HG03558 (cell line): ENCODE data around the gene MGAT4C.
"Not testable (repeated sequence)": the region's sequence is repeated elsewhere in the genome, so short reads cannot be mapped to it uniquely, and the experiment has no call there.

Source experiments
- ATAC-seq: cut with Tn5 transposase; IDR thresholded peaks from one replicate; pipeline ENCODE4 v1.9.1; 2021; ENCODE audit warnings: moderate number of reproducible peaks; ENCODE audit not compliant: unreplicated experiment; ENCODE audit errors: extremely low read depth

Gene MGAT4C

GRCh38 chr12:86139671-86140070 lies 116.5 kb downstream of the MGAT4C start:
- no peak for ATAC-seq

GRCh38 chr12:86138770-86139169 lies 117.4 kb downstream of the MGAT4C start:
- ATAC-seq: no peak

DNA sequence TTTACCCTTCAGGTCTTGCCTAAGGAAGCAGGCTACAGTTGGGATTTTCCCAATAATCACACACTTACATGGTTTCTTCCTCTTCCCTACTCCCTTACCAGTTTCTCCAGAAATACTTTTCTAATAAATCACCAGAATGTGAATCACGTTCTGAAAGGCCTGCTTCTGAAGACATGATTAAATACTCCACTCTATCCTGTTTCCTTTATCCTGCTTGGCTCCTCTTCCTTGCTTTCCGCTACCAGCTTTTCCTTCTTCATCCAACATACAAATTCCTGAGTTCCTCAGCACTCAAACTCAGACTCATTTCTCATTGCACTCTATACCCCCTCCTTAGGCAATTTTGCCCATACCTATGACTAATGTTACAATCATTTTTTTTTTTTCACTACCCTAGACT lies 118.3 kb downstream of the MGAT4C start:
- ATAC-seq: no peak

- ATAC-seq: no peak
These were observed 121.6 kb downstream of the MGAT4C start for GRCh38 chr12:86134561-86134960.

DNA sequence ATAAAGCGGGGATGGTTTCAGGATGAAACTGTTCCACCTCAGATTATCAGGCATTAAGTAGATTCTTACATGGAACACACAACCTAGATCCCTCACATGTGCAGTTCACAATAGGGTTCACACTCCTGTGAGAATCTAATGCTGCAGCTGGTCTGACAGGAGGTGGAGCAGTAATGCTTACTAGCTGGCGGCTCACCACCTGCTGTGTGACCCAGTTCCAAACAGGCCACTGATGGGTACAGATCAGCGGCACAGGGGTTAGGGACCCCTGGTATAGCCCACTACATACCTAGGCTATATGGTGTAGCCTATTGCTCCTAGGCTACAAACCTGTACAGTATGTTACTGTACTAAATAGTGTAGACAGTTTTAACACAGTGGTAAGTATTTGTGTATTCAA lies 129.3 kb downstream of the MGAT4C start:
- not testable (repeated sequence) for ATAC-seq

DNA sequence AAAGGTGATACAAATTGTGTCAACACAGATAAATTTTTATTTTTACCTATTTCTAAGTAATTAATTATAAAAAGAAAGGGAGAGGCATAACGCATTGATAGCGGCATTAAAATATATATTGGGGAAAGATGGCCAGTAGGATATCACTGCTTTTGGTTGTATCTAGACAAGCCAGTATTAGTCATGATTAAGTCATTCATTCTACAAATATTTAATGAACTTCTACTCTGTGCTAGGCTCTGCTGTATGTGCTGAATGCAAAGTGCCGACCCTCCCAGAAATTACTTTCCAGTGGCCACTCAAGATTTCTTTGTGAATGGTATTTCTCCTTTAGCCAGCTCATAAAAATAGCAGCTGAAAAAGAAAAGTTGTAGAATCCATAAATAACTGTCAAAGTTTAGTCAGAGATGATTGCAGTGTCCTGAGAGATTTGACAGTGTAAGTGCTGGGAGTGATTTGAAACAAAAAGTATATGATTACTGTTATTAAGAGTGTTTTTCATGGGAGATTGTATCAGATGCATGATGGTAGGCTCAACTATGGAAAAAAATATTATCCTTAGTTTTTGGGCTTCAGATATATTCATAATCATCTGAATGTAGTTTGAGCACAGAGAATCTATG lies 133.2 kb downstream of the MGAT4C start:
- ATAC-seq: no peak

GRCh38 chr12:86118161-86118560 lies 138.0 kb downstream of the MGAT4C start:
- no peak for ATAC-seq

- ATAC-seq: no peak
These were observed 138.5 kb downstream of the MGAT4C start for GRCh38 chr12:86117711-86118110.

GRCh38 chr12:86104087-86104486 lies 152.1 kb downstream of the MGAT4C start:
- no peak for ATAC-seq

DNA sequence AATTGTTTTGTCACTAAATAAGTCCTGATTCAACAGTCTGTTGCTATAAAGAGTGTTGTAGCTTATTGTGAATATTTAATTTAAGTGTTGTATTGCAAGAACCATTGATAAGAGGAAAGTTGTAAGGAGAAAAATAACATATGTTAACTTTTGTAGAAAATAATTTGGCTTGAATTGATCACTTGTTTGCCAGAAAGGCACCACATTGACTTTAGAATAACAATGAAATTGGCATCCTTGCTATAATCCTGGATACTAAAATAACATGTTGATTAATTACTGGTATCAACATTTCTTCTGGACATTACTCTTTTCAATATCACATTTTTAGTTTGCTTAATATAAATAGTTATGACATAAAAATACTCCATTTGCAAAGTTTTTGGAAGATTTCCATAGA lies 159.0 kb downstream of the MGAT4C start:
- no peak for ATAC-seq

DNA sequence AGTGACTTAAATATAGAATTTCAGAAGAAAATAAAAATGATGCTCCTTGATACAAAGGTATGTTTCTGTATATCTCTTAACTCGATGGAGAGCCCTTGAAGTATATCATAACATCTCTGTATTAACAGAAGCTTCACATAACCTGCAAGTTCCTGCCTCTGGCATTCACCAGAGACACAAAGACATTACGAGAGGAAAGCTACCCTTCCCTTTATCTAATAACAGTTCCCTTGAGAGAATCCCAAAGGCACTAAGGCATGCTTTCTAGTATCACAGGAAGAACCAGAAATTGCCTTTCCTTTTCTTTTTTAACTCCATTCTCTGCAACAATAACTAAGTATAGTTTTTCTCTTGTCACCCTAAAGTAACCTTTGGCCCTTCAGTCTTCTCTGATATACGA lies 164.5 kb downstream of the MGAT4C start:
- ATAC-seq: no peak

- no peak for ATAC-seq
These were observed 174.3 kb downstream of the MGAT4C start for GRCh38 chr12:86081843-86082242.

GRCh38 chr12:86059052-86059451 lies 197.1 kb downstream of the MGAT4C start:
- ATAC-seq: not testable (repeated sequence)

DNA sequence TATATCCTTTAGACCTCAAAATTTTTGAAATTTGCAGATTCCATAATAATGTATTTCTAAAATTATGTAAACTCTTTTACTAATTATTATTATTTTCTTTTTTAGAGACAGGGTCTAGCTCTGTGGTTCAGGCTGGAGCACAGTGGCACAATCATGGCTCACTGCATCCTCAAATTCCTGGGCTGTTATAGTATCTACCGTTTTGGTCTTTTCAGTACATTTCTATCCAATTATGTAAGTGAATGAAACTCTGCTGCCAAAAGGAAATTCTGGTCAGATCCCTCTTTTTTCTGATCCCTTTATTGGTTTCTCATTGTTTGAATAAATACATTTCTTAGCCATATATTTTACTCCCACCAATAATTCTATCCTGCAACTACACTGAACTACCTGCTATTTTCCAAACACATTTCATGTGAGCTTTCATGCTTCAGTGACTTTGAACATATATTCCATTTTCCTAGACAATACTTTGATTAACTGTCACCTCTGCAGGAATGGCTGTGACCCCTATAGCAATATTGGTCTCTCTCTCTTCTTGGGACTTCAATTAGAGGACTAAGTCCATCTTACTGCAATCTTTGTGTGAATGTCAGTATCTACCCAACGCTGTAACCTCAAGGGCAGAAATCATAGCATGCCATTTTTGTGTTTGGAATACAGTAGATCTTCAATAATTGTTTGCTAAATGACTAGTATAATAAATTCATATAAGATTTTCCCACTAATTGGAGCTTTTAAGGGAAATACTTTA lies 198.9 kb downstream of the MGAT4C start:
- ATAC-seq: no peak

- ATAC-seq: no peak
These were observed 203.3 kb downstream of the MGAT4C start for GRCh38 chr12:86052921-86053320.

DNA sequence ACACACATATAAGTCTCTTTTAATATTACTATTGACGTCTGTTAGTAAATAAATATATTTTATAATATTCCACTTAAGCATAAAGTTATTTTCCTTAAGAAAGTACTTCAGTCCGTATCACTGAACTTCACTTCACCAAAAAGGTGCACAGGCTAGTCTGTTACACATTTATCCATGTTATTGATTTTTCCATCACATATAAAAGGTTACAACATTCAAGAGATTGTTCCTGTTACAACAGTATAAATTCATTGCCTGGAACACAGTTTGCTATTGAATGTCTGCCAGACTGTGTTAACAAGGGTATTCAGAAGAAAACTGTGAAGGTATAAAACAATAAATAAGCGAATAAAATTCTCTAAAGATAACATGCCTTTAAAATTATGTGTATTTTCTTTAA lies 206.2 kb downstream of the MGAT4C start:
- no peak for ATAC-seq

DNA sequence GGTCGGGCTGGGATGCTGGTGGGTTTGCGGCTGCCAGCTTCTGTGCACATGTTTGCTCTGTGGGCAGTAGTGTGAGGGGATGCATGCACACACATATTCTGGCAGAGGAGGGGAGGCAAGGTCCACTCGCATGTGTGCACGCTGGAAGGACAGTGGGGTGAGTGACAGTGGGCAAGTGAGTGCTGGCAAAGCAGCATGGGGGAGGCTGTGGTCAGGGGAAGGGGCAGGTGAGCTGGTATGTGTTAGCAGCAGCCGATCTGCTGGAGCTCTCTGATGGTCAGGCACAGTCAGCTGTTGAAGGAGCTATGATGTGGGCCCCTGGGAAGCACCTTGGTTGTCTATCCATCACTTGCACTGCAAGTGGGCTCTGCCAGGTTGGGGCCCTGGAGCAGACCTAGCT lies 211.8 kb downstream of the MGAT4C start:
- no peak for ATAC-seq

GRCh38 chr12:86042062-86042461 lies 214.1 kb downstream of the MGAT4C start:
- ATAC-seq: no peak

GRCh38 chr12:86018361-86018760 lies 237.8 kb downstream of the MGAT4C start:
- no peak for ATAC-seq

DNA sequence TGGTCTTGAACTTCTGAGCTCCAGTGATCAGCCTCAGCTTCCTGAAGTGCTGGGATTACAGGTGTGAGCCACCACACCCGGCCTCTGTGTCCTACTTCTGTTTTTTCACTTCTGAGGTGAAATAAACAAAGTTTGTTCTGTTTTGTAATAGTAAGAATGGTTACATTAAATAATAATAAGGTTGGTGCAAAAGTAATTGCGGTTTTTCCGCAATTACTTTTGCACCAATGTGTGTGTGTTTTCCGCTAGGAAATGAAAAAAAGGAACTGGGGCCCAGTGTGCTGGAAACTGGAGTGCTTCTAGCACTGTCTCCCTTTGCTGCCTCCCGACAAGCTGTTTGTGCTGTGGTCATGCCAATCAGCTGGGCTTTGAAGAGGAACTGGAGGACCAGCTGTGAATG lies 241.2 kb downstream of the MGAT4C start:
- no peak for ATAC-seq

DNA sequence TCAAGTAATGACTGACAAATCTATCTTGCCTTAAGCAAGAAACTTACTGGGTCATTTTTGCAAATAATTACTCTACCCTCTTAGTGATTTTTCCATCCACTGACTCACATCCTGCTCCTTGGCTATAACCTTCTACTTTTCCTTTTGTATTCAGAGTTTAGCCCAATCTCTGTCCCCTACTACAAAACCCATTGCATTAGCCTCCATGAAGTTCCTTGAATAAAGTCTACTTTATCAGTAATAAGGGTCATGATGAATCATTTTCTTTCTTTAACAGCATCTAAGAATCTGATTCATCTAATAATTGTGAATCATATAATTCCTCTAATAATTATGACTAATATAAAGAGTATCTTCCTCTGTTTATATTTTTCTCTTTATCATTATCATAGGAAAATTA lies 249.5 kb downstream of the MGAT4C start:
- no peak for ATAC-seq

GRCh38 chr12:85998074-85998473 lies 258.1 kb downstream of the MGAT4C start:
- no peak for ATAC-seq
